ENCODE measurements around the gene MED12L. TPM values are rescaled to one million over a fixed set of nuclear protein-coding genes. Genes with fewer than 3 reads are reported as not detected.

MED12L gene
- total and polyA plus RNA-seq, 10 of the 15 experiments (the other 5 are each of a cell fraction or from before 2014, with no cell fraction given) = 0.01 to 0.06 (median 0.03) TPM; not detected in 2

DNA sequence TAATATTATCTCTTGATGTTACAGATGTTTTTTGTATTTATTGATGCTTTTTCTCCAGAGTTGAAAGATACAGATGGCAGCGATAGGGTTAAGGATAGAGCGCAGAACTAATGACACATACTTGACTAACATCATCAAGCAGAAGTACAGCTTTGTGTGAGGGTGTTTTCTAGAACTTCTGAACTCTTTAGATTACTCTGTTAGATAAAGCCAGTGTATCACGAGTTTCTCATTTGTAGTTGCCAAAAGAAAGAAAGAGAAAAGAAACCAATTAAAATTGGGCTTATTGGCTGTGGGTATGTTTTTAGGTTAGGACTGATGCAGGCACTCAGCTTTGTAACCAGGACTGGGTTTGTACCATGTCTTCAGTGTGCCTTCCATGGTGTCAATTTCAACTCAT, 124.2 kb downstream of the MED12L start:
- Histone ChIP-seq H2AFZ (ENCODE audit: control insufficient read depth, low read depth, low read length) (no peak overlapping the region), H3K4me3 (no peak overlapping the region), H3K9ac (ENCODE audit: control insufficient read depth, insufficient read depth, low read length) (no peak overlapping the region), H3K4me1 (ENCODE audit: control insufficient read depth, insufficient read depth, low read length) (no peaks in the 10 kb centered on the region), H3K9me3 (replicated peaks; ENCODE audit: control insufficient read depth, insufficient read depth, low read length) (no peaks in the 10 kb centered on the region), H4K20me1 (ENCODE audit: control insufficient read depth, insufficient read depth) (no peaks in the 10 kb centered on the region), H3K27ac (ENCODE audit: control insufficient read depth, insufficient read depth) (no peak overlapping the region), H3K4me2 (ENCODE audit: control insufficient read depth, insufficient read depth) (no peak overlapping the region), H3K79me2 (ENCODE audit: control insufficient read depth, insufficient read depth, low read length) (no peaks in the 10 kb centered on the region), H3K36me3 (ENCODE audit: control insufficient read depth in 2 of 2, insufficient read depth in 2 of 2, low read length in 1 of 2) (no peaks in the 10 kb centered on the region), H3K27me3 (replicated peaks in 1 of 2; ENCODE audit: control insufficient read depth in 2 of 2, insufficient read depth in 2 of 2, low read length in 1 of 2) (no peaks in the 10 kb centered on the region)
- BruUV-seq (replicated peaks) = no TSS peak
- ChIA-PET POLR2A (no interaction called here), RAD21 (ENCODE audit: unreplicated experiment) (interaction anchor here (1.5 kb wide), 1 partner anchor 17 kb away, joined by 3 read pairs; no protein-coding TSS in a partner anchor), CTCF (interaction anchor here (0.6 to 2.9 kb wide), 3 partner anchors 21 to 63 kb away, joined by 3 to 16 read pairs (median 4); no protein-coding TSS in a partner anchor), SMC1A (ENCODE audit: uncharacterized antibody, unreplicated experiment) (interaction anchor here (0.7 to 5.3 kb wide), 4 partner anchors 17 to 42 kb away, joined by 3 to 23 read pairs (median 4); no protein-coding TSS in a partner anchor)
- intact Hi-C loops (cut with micrococcal nuclease; ENCODE audit: unreplicated experiment) (no loop called here), in situ Hi-C loops (cut with MboI) (no loop called here)
- ATAC-seq (no peak), FAIRE-seq (no peak), DNase-seq (ENCODE audit: low read depth, low spot score) (no peak)
- 76% methylated on average over 3 of the region's 3 CpGs for WGBS (ENCODE audit: insufficient coverage, insufficient replicate concordance, low lambda C conversion rate, missing lambda C conversion rate)
- TF ChIP-seq NBN (IDR thresholded peaks at IDR 0.05) (no peak), ZSCAN29 (IDR thresholded peaks at IDR 0.05) (no peak), CEBPB (IDR thresholded peaks at IDR 0.05; ENCODE audit: borderline replicate concordance in 1 of 2, low read depth in 2 of 2, low read length in 2 of 2) (no peak), IKZF2 (IDR thresholded peaks at IDR 0.05) (no peak), YBX1 (IDR thresholded peaks at IDR 0.05) (no peak), KAT2A (conservative IDR thresholded peaks at IDR 0.05; ENCODE audit: control insufficient read depth, low read depth, low read length) (no peak), EGR1 (IDR thresholded peaks at IDR 0.05; ENCODE audit: borderline replicate concordance in 1 of 2, low read depth in 2 of 2, low read length in 2 of 2) (no peak), POU2F2 (IDR thresholded peaks at IDR 0.05; ENCODE audit: borderline replicate concordance, low read depth, low read length) (no peak), RAD51 (IDR thresholded peaks at IDR 0.05) (no peak), MEF2B (IDR thresholded peaks at IDR 0.05; ENCODE audit: partially characterized antibody, poor library complexity, severe bottlenecking) (no peak), IKZF1 (conservative IDR thresholded peaks at IDR 0.05) (no peak), CBFB (IDR thresholded peaks at IDR 0.05; ENCODE audit: low read depth) (no peak), SMAD5 (IDR thresholded peaks at IDR 0.05; ENCODE audit: low read depth) (no peak)
- TF ChIP-seq, protein P1, sequence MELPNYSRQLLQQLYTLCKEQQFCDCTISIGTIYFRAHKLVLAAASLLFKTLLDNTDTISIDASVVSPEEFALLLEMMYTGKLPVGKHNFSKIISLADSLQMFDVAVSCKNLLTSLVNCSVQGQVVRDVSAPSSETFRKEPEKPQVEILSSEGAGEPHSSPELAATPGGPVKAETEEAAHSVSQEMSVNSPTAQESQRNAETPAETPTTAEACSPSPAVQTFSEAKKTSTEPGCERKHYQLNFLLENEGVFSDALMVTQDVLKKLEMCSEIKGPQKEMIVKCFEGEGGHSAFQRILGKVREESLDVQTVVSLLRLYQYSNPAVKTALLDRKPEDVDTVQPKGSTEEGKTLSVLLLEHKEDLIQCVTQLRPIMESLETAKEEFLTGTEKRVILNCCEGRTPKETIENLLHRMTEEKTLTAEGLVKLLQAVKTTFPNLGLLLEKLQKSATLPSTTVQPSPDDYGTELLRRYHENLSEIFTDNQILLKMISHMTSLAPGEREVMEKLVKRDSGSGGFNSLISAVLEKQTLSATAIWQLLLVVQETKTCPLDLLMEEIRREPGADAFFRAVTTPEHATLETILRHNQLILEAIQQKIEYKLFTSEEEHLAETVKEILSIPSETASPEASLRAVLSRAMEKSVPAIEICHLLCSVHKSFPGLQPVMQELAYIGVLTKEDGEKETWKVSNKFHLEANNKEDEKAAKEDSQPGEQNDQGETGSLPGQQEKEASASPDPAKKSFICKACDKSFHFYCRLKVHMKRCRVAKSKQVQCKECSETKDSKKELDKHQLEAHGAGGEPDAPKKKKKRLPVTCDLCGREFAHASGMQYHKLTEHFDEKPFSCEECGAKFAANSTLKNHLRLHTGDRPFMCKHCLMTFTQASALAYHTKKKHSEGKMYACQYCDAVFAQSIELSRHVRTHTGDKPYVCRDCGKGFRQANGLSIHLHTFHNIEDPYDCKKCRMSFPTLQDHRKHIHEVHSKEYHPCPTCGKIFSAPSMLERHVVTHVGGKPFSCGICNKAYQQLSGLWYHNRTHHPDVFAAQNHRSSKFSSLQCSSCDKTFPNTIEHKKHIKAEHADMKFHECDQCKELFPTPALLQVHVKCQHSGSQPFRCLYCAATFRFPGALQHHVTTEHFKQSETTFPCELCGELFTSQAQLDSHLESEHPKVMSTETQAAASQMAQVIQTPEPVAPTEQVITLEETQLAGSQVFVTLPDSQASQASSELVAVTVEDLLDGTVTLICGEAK (IDR thresholded peaks at IDR 0.05; ENCODE audit: borderline replicate concordance) = no peak
- TF ChIP-seq, protein P2, sequence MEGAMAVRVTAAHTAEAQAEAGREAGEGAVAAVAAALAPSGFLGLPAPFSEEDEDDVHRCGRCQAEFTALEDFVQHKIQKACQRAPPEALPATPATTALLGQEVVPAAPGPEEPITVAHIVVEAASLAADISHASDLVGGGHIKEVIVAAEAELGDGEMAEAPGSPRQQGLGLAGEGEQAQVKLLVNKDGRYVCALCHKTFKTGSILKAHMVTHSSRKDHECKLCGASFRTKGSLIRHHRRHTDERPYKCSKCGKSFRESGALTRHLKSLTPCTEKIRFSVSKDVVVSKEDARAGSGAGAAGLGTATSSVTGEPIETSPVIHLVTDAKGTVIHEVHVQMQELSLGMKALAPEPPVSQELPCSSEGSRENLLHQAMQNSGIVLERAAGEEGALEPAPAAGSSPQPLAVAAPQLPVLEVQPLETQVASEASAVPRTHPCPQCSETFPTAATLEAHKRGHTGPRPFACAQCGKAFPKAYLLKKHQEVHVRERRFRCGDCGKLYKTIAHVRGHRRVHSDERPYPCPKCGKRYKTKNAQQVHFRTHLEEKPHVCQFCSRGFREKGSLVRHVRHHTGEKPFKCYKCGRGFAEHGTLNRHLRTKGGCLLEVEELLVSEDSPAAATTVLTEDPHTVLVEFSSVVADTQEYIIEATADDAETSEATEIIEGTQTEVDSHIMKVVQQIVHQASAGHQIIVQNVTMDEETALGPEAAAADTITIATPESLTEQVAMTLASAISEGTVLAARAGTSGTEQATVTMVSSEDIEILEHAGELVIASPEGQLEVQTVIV (IDR thresholded peaks at IDR 0.05; ENCODE audit: borderline replicate concordance, partially characterized antibody) = no peak
- TF ChIP-seq, protein P3, sequence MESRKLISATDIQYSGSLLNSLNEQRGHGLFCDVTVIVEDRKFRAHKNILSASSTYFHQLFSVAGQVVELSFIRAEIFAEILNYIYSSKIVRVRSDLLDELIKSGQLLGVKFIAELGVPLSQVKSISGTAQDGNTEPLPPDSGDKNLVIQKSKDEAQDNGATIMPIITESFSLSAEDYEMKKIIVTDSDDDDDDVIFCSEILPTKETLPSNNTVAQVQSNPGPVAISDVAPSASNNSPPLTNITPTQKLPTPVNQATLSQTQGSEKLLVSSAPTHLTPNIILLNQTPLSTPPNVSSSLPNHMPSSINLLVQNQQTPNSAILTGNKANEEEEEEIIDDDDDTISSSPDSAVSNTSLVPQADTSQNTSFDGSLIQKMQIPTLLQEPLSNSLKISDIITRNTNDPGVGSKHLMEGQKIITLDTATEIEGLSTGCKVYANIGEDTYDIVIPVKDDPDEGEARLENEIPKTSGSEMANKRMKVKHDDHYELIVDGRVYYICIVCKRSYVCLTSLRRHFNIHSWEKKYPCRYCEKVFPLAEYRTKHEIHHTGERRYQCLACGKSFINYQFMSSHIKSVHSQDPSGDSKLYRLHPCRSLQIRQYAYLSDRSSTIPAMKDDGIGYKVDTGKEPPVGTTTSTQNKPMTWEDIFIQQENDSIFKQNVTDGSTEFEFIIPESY (IDR thresholded peaks at IDR 0.05) = no peak
- TF ChIP-seq, protein P4, sequence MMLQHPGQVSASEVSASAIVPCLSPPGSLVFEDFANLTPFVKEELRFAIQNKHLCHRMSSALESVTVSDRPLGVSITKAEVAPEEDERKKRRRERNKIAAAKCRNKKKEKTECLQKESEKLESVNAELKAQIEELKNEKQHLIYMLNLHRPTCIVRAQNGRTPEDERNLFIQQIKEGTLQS (IDR thresholded peaks at IDR 0.05; ENCODE audit: borderline replicate concordance, extremely low read depth, low read depth, low read length) = no peak

All from GM12878 (cell line).